ENCODE data around the gene TUBGCP3.

Gene TUBGCP3

DNA sequence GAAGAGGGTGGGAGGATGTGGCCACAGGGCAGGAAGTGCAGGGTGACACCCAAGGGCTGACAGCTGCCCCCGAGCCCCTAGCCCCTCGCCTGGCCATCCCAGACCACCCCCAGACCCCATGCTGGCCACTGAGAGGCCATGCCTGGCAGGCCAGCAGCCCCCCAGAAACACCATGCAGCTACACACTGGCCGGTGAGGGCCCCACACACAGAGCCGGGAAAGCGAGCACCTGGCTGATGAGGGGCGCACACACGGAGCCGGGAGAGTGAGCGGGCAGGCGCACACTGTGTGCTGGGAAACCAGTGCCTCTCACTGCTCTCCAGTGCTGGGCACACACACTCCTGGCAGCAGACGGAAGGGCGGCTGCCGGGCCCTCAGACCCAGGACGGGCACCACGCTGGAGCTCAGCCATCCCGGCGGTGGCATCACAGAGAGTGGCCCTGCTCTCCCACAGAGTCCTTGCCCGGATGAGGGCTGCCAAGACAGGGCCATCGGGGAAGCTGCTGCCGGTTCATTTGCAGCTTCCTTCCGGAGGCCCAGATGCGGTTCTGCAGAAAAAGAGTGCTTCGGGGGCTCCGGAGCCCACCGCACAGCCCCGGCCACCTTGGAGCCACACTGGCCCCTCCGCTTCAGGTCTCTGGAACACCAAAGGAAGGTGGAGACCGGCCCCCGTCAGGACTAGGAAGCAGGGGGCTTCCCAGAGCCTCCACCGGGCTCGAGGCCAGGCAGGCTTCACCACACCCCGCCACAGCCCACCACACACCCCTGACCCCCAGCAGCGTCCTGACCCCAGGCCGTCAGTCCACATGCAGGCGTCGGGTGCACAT is 135.4 kb downstream of the TUBGCP3 start:
- DNase-seq (ENCODE audit: low spot score) = no peak

DNA sequence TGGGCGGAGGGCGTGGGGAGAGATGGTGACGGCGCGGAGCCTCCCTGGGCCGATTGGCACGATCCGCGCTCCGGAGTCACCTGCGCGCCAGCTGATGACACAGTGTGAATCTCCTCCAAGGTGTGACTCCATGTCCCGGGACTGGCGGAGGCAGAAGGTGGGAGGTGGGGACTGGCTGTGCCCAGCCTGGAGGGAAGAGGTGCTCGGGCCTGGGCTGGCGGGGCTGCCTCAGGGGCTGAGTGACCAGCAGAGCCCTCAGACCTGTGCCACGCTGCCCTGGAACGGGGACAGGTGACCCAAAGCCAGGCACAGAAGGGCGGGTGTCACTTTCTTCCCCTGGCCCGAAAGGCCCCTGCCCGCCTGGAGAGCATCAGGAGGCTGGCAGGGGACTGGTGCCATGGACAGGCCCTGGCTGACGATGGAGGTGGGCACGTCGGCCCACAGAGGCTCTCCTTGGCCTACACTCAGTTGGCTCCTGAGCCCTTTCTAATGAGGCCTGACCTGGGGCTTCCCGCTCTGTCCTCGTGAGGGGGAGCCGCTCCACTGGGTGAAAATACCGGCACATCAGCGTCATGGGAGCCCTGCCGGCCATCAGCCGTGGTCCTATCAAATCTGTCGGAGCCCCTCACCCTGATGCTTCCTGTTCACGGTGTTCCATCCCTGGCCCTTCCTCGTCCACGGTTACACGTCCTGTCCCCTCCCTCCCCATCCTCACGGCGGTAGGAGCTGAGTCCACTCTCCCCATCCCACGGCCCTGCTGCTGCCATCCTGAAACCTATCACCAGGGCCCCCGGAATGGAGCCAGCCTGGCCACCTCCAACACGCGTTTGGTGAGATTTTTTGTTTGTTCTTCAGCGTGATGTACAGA is 136.2 kb downstream of the TUBGCP3 start:
- no peak for DNase-seq (ENCODE audit: low spot score)

DNA sequence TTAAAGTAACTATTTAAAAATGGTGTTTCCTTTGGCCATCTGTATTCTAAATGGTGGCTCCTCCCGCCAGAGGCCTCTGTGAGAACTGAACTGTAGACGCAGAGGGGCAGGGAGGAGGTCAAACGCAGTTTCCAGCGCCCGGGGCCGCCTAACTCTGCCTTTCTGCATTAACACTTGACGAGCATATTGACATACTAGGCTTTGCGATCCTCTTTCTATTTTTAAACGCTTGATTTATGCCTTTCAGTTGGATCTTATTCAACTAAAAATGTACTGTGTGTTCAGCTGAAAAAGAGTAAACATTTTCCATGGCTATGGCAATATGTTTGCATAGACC is 137.1 kb downstream of the TUBGCP3 start:
- DNase-seq (ENCODE audit: low spot score) = no peak

DNA sequence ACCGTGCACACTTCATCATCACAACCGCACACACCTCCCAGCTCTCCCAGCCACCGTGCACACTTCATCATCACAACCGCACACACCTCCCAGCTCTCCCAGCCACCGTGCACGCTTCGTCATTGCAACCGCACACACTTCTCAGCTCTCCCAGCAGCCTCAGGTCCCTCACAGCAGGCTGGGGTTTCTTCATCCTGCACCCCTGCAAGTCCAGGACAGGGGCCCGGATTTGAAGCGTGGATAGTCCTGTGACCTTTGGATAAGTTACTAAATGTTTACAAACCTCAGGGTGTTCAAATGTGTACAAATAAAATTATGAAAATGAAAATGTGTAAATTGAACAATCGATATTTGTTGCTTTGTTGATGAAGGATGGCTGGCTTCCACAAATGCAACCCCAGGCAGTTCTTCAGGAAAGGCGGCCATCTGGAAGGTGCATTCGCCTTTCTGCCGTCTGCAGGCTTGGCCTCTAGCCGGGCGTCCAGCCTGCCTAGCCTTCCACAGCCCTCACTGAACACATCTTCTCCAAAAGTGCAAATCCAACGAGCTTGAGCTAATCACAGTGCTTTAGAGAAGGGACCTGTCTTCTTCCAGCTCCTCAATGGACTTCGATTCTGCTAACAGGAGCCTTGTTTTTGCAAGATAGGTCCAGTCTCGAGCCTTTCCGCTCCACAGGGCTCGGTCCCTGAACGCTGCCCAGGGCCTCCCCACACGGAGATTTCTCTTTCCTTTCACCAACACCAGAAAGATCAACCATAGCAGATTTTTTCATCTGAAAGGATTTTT is 137.6 kb downstream of the TUBGCP3 start:
- no peak for DNase-seq (ENCODE audit: low spot score)

DNA sequence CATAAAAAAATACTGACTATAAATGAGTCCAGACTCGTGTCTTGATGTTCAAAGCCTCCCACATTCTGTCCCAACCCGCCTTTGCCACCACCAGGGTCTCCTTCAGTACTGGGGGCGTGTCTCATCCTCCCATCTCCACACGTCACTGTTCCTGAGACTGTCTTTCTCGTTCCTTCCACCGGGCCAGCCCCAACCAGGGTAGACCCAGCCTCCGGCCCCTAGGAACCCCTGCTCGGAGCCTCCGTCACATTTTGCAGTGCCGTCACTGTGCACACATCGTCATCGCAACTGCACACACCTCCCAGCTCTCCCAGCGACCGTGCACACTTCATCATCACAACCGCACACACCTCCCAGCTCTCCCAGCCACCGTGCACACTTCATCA is 138.4 kb downstream of the TUBGCP3 start:
- DNase-seq (ENCODE audit: low spot score) = no peak

DNA sequence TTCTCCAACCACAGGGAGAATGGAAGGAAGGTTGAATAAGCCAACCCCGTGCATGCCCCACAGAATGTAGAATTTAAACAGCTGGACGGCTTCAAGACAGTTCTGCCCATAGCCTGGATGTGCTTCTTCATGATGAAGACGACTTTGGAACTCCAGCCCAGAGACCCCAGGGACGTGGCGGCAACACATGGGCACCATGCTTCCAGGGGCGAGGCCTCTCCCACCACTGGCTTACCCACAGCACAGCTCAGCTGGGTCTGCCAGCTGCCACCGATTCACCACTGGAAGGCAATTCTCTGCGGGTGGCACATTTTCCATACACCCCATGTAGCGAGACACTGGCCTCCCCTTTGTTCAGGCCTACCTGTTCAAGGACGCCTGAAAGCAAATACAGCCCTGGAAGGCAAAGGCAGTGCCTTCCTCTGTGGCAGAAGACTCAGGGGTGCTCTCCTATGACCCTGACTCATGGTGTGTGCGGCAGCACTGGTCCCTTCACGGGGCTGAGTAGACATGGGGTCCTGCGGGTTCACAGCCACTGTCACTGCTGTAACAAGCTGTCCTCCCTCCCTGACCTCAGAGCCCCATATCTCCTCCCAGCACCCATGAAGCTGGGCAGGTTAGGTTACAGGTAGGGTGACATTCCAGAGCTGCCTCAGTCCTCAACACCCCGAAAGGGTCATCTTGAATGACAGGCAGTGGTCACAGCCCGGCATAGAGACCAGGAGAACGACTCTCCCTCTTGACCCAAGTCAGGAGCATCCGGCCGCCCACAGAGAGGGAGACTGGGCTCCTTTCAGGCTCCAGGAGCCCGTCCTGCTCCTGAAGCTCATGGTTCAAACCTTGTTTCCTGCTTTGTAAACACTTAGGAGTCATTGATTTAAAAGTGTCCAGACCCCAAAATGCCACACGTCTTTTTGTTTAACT is 139.1 kb downstream of the TUBGCP3 start:
- no peak for DNase-seq (ENCODE audit: low spot score)

DNA sequence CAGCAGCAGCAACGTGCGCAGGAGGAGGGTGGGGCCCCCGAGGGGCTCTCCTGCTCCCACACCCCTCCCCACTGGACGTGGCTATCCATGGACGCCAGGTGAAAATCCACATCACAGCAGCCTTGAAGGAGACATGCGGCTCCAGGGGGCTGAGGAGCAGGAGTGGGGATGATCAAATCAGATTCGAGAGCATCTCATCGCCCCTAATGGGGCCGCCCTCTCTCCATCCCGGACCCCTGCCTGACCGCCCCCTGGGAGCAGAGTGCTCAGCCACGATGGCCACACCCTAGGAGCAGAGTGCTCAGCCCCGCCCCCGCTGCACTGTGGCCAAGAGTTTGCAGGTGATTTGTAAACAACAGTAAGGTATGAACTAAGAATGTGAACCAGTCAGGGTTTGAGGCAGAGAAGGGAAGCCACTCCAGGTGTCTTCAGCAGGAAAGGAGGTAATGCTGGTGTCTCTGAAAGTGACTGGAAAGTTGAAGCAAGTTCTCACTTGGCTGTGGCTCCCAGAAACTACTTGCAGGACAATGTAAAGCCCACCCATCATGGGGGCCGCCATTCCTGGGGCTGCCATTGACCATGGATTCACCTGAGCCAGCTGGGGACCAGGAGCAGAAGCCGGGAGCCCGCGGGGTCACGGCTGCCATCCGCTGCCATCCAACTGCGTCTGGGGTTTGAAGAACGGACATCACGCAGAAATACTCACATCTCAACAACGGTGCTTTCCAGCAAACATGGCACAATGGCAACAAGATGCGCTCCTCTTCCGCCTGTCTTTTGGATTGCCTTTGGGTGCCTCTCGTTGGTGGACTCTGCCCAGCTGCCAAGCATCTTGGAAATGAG is 140.0 kb downstream of the TUBGCP3 start:
- DNase-seq (ENCODE audit: low spot score) = no peak

DNA sequence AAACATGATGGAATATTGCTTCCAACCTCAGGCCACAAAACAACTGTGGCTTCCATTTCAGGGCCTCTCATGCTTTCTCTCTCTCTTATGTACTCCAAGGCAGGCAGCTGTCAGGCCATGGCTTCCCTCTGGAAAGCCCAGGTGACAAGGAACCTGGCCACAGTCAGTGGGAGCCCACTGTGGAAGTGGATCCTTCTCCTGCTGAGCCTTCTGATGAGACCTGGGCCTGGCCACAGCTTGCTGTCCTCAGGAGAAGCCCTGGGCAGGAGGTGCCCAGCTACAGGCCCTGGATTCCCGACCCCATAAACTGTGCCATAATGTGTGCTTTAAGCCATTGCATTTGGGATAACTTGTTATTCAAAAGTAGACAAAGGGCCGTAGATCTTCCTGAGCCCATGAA is 140.6 kb downstream of the TUBGCP3 start:
- no peak for DNase-seq (ENCODE audit: low spot score)

DNA sequence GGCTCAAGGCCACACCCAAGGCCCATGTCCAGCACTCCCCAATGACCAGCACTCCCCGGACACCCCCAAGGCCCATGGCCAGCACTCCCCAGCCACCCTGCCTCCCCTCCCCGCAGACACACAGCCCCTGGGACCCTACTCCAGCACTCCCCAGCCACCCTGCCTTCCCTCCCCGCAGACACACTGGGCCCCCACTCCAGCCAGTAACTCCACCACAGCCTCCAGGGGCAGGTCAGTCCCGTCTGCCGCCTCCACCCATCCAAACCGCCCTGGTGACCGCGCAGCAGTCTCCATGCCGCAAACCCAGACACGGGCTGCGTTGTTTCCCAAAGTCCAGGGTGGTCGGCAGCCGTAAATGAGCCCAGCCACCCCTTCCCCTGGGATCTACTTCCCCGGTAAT is 141.1 kb downstream of the TUBGCP3 start:
- no peak for DNase-seq (ENCODE audit: low spot score)

DNA sequence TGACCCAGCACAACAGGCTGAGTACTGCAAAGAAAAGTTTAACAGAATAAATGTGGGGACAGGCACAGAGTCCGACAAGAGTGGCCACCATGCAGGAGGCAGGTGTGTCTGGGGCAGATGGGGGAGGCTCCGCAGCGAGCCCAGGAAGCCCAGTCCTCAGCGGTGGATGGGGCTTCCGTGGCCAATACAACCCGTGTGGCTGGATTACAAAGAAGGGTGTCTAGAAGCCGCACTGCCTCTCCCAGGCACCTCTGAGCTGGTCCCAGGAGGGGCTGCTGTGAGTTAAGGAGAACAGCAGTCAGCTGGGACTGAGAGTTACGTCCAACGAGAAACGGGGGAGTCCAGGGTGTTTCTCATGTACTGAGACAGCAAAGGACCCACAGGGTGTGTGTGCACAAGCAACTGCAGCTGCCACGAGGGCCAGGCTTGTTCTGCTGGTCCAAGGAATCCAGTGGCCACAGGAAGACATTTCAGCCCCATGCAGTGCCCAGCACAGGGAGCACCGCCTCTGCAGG is 141.5 kb downstream of the TUBGCP3 start:
- no peak for DNase-seq (ENCODE audit: low spot score)

DNA sequence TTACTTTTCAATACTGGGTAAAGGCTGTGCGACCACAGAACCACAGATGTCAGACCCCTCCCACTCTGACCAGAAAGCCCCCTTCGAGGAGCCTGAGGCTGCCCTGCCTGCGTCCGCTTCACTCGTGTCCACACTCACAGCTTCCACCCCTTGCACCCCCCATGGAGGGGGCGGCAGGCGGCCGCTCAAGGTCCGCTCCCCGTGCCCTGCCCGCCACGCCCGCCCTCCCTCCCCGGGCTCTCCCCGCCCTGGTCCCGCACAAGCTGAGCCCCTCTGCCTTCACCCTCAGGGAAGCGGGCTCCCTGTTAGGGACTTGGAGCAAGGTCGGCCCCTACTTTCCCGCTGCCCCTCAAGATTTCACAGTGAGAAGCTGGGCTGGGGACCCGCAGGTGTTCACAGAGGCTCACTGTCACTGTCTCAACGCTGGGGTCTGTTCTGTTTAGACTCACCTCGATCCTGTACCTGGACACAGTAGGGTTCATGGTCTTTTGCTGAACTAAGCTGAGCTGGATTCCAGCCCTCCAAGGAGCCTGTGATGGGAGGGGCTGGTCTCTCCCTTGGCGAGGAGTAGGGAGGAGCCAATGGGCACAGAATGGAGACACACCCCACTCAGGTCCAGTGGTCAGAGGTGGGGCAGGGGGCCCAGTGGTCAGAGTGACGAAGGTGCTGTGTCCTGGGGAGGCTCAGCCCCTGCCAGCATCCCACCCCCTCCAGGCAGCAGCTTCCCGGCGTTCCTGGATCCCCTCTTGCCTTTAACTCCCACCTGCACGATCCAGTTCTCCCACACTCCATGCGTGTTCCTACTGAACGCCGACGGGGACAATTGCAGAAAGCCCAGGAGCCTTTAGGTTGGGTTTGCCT is 142.3 kb downstream of the TUBGCP3 start:
- no peak for DNase-seq (ENCODE audit: low spot score)

DNA sequence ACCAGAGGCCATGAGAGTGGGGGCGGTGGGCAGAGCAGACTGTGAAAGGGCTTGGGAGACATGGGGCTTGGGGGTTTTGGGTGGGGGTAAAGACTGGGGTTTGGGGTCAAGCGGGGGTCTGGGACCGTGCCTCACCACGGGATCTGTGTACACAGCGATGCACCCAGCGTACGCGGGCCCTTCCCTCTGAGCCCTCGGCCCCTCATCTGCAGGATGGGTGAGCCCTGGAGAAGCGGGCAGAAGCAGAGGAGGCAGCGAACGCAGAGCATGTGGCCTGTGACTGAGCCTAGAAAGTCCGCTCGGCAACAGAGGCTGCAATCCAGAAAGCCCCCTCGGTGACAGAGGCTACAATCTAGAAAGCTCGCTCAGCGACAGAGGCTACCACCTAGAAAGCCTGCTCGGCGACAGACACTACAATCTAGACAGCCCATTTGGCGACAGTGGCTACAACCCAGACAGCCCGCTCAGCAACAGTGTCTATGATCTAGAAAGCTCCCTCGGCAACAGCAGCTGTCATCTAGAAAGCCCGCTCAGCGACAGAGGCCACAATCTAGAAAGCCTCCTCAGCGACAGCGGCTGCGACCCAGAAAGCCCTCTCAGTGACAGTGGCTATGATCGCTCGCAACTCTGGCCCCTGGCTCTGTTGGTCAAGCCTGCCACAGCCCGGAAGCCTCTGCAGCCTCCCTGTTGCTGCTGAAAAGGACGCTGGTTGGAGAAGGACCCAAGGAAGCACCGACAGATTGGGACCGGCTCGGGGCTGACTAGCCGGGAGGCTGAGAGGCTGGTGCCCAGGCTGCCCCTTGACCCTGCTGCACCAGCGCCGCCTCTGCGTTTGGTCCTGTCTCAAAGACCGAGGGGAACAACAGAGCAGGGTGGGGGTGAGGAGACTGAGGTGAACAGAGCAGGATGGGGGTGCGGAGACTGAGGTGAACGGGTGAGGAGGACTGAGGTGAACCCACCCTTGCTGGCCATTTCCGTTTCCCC is 143.2 kb downstream of the TUBGCP3 start:
- no peak for DNase-seq (ENCODE audit: low spot score)

DNA sequence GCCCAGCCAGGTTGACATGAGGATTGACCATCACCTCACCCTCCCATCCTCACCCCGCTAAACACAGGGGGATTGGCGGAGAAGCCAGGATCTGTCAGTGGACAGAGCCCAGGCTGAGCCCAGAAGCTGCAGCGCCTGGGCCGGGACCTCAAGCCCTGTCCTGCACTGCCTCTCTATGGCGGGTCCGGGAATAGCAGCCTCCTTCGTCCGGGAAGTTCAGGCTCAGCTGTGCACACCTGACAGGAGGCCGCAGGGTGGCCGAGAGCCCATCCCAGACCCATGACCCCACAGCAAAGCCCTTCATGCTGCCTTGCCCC is 144.0 kb downstream of the TUBGCP3 start:
- DNase-seq (ENCODE audit: low spot score) = no peak

DNA sequence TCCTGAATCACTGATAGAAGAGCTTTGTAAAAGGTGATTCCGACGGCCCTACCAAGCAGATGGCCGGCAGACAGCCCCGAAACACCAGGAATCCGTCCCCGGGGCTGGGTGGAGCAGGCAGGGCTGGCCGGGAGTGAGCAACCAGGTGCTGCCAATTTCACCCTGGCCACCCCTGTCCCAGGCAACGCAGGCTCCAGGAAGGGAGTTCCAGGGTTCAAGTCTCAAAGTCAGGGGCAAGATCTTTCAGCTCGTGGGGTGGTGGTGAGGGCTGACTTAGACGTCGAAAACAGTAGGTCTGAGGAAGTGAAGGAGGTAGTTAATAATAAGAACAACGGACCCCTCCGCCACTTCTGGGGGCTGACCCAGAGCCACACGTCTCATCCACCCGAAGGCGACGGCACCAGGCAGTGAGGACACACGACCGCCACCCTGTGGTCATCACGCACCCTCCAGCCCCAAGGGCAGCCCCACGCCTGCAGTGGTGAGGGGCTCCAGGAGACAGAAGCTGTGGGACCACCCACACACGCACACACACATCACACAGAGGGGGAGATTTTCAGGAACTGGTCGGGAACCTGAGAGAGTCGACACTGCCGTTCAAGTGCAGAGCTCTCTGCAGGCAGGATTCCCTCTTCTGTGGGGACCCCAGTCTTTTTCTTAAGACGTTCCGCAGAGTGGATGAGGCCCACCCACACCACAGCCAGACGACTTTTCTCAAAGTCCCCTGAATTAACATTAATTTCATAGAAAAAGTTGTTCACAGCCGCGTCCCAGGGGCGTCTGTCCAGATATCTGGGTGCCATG is 144.6 kb downstream of the TUBGCP3 start:
- DNase-seq (ENCODE audit: low spot score) = no peak

DNA sequence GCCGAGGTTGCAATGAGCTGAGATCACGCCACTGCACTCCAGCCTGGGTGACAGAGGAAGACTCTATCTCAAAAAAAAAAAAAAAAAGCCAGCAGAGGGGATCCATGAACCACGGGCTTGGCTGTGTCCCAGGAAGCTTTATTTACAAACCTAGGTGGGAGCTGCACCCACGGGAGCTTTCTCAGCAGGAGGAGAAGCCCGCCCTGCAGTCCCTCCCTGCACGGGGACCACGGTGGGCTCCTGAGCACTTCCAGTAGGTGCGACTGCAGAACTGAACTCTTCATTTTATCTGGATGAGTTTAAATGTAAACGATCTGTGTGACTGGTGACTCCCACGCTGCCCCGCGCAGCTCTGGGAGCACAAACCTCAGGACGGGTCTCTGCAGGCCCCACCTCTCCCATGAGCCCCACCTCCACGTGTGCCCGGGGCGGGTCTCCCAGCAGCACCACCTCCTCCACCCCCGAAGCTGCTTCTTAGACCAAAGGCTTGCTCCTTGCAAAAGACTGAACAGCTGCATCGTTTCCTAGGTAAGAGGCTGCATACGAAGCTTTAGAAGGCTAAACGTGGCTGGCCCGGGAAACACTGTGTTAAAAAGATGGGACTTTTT is 145.4 kb downstream of the TUBGCP3 start:
- DNase-seq (ENCODE audit: low spot score) = no peak

DNA sequence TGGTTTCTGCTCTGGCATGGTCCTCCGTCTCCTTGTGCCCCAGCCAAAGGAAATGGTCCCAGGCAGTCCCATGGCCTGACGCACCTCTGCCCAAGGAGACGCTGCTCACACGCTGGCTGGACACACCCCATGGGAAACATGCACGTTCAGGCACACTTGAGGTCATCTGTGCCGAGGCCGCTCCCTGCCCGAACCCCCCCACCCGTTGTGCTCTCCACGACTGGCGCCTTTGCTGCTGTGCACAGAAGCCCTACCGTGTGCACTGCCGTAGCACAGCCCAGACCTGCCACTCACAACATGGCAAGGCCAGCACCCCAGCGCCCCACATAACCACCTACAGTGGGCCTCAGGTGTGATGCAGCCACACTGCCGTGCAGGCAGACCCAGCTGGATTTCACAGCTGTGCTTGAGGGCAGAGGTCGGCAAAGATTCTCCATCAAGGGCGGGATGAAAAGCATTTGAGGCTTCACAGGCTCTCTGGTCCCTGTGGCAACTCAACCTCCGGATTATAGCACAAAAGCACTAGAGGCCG is 146.1 kb downstream of the TUBGCP3 start:
- no peak for DNase-seq (ENCODE audit: low spot score)

DNA sequence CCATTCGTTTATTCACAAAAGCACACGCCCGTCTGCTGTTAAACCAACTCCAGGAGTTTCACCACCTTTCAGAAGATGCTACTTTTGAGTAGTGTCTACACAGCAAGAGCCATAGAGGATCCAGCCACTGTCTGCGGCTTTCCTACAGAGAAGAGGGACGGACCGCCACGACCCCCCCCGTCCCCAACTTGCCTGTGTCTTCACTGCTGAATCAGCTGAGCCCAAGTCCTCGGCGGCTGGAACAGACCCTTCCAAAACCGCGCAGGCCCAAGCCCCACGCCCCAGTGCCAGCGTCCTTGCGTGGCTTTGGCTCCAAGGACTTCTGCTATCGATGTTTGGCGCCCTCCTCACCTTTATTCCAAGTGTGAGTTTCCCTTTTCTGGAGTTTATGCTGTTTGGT is 146.7 kb downstream of the TUBGCP3 start:
- no peak for DNase-seq (ENCODE audit: low spot score)

All from CD4-positive, alpha-beta T cell treated with Interleukin-6 at 100 ng/mL for 8 hours (primary cell).